Panc1 (cell line): ENCODE data around the gene PJA1.
A peak's percentile ranks its signal among the peaks of the same experiment; 100 is the strongest.

Experiments used
- TCF7L2 ChIP-seq: IDR thresholded peaks from 2 replicates; pipeline ENCODE4 v1.6.1; 2011; ENCODE audit warnings: mild to moderate bottlenecking, low read depth, low read length, inconsistent platforms
- TF ChIP-seq, protein P1 (sequence below): fragments of 450-650 bp; IDR thresholded peaks from 2 replicates; pipeline ENCODE4 v1.5.1; 2017; ENCODE audit warnings: mild to moderate bottlenecking
- TF ChIP-seq, protein P2 (sequence below), 2 experiments: IDR thresholded peaks; 2 replicates each; pipeline ENCODE4 v1.6.1; 2011 to 2012; ENCODE audit warnings: low read depth in 2 of 2, control low read depth in 1 of 2, low read length in 1 of 2, mild to moderate bottlenecking in 1 of 2, moderate library complexity in 1 of 2; ENCODE audit not compliant: insufficient read depth in 1 of 2

DNA sequence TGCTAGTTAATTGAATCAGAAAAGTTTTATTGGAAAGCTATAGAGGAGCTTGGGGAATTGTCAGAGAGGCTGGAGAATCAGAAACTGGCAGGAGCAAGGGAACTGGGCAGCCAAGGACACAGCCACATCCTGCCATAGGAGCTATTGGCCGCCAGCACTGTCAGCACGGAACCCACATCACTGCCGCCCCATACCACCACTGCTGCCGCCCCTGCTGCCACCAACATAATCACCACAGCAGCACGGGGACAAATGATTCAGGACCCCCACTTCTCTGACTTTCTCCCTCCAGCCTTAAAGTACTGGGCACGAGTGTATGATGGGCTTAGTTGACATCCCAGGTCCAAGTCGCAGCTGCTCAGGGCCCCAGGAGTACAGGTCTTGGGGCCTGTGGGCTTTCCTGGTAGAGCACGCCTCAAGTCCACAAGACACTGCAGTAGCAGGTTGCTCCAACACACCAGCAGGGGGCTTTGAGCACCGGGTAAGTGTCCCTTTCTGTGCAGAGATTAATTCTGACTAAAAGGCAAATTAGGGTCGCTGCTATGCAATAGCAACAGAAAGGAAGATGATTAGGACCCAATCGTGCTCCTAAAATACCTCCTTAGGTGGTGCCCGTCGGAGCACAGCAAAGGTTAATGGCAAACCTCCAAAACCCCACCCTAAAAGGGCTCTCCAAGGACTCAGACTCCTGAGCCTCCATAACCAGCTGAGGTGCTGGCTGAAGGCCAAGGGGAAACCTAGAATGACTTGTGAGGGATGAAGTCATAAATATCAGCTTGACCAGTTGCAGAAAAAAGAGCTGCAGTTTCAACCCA, 6.9 kb downstream of the PJA1 start:
- TF ChIP-seq, protein P1, sequence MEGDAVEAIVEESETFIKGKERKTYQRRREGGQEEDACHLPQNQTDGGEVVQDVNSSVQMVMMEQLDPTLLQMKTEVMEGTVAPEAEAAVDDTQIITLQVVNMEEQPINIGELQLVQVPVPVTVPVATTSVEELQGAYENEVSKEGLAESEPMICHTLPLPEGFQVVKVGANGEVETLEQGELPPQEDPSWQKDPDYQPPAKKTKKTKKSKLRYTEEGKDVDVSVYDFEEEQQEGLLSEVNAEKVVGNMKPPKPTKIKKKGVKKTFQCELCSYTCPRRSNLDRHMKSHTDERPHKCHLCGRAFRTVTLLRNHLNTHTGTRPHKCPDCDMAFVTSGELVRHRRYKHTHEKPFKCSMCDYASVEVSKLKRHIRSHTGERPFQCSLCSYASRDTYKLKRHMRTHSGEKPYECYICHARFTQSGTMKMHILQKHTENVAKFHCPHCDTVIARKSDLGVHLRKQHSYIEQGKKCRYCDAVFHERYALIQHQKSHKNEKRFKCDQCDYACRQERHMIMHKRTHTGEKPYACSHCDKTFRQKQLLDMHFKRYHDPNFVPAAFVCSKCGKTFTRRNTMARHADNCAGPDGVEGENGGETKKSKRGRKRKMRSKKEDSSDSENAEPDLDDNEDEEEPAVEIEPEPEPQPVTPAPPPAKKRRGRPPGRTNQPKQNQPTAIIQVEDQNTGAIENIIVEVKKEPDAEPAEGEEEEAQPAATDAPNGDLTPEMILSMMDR, result peak; percentile 66
- TF ChIP-seq, protein P2, sequence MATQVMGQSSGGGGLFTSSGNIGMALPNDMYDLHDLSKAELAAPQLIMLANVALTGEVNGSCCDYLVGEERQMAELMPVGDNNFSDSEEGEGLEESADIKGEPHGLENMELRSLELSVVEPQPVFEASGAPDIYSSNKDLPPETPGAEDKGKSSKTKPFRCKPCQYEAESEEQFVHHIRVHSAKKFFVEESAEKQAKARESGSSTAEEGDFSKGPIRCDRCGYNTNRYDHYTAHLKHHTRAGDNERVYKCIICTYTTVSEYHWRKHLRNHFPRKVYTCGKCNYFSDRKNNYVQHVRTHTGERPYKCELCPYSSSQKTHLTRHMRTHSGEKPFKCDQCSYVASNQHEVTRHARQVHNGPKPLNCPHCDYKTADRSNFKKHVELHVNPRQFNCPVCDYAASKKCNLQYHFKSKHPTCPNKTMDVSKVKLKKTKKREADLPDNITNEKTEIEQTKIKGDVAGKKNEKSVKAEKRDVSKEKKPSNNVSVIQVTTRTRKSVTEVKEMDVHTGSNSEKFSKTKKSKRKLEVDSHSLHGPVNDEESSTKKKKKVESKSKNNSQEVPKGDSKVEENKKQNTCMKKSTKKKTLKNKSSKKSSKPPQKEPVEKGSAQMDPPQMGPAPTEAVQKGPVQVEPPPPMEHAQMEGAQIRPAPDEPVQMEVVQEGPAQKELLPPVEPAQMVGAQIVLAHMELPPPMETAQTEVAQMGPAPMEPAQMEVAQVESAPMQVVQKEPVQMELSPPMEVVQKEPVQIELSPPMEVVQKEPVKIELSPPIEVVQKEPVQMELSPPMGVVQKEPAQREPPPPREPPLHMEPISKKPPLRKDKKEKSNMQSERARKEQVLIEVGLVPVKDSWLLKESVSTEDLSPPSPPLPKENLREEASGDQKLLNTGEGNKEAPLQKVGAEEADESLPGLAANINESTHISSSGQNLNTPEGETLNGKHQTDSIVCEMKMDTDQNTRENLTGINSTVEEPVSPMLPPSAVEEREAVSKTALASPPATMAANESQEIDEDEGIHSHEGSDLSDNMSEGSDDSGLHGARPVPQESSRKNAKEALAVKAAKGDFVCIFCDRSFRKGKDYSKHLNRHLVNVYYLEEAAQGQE (IDR thresholded peaks at IDR 0.05; ENCODE audit: insufficient read depth in 1 of 2, low read depth in 2 of 2, low read length in 1 of 2), result no peak
- TF ChIP-seq TCF7L2, result no peak
